Measurements from ENCODE around the gene MAML2.

Gene MAML2

DNA sequence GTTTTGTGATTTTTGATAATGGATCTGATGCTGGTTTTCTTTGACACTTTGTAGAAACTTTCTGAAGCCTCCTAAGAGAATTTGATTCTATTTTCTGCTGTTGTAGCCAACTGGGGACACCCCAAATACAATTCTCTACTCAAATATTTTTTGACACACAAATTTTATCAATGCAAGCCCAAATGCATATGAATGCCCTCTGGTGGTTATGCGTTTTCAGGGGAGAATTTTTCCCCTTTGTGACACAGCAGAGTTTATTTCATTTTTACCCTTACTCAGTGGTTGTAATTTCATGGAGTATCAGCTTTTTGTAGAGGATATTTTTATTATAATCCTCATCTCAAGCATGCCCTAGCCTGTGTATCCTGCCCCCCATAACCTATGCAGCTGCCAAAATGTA is 374.4 kb downstream of the MAML2 start:
- TF ChIP-seq, protein P1, sequence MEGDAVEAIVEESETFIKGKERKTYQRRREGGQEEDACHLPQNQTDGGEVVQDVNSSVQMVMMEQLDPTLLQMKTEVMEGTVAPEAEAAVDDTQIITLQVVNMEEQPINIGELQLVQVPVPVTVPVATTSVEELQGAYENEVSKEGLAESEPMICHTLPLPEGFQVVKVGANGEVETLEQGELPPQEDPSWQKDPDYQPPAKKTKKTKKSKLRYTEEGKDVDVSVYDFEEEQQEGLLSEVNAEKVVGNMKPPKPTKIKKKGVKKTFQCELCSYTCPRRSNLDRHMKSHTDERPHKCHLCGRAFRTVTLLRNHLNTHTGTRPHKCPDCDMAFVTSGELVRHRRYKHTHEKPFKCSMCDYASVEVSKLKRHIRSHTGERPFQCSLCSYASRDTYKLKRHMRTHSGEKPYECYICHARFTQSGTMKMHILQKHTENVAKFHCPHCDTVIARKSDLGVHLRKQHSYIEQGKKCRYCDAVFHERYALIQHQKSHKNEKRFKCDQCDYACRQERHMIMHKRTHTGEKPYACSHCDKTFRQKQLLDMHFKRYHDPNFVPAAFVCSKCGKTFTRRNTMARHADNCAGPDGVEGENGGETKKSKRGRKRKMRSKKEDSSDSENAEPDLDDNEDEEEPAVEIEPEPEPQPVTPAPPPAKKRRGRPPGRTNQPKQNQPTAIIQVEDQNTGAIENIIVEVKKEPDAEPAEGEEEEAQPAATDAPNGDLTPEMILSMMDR (conservative IDR thresholded peaks at IDR 0.05), result peak; percentile 43
- TF ChIP-seq ZFX (IDR thresholded peaks at IDR 0.05), result no peak
- H3K27ac ChIP-seq, result no peak overlapping the region

DNA sequence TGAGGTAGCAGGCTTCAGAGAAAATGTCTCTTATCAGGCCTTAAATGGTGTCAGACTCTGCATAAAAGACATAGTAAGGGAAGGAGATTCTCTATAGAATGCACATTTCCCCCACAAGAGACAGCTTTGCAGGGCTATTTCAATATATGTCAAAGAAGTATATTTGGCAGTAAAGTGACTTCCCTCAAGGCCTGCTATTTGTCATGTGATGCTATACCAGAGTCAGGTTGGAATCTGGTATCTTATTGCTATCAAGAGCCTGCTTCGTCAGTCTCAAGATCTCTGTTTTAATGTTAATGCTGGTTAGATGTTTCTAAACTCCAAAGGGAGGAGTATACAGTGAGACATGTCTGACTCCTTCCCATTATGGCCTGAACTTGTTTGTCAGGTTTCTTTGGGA is 378.7 kb downstream of the MAML2 start:
- TF ChIP-seq ZFX (IDR thresholded peaks at IDR 0.05), result no peak
- TF ChIP-seq, protein P1 (conservative IDR thresholded peaks at IDR 0.05), result no peak
- H3K27ac ChIP-seq, result no peak overlapping the region

- TF ChIP-seq, protein P1 (conservative IDR thresholded peaks at IDR 0.05), result no peak
- no peak for TF ChIP-seq ZFX (IDR thresholded peaks at IDR 0.05)
These were observed 381.2 kb downstream of the MAML2 start for GRCh38 chr11:95961758-95962157.

DNA sequence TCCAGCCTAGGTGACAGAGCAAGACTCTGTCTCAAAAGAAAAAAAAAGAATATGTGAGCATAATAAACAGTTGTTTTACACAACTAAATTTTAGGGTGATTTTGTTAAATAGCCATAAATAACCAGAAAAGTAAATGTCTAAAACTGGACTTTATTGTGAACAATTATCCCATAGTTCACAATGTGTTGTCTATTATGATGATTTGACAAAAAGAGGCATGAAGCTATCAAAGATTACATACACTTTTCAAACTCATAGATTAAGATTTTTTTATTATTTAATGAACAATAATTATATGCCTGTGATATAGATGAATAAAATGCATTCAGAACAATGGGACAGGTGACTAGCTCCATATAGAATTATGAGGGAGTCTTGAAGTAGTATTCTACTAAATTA is 392.1 kb downstream of the MAML2 start:
- no peak for TF ChIP-seq ZFX (IDR thresholded peaks at IDR 0.05)
- TF ChIP-seq, protein P1 (conservative IDR thresholded peaks at IDR 0.05), result no peak
- H3K27ac ChIP-seq, result no peak overlapping the region

More at GRCh38 chr11:95961758-95962157, 381.2 kb downstream of the MAML2 start:
- H3K27ac ChIP-seq, result no peak overlapping the region

DNA sequence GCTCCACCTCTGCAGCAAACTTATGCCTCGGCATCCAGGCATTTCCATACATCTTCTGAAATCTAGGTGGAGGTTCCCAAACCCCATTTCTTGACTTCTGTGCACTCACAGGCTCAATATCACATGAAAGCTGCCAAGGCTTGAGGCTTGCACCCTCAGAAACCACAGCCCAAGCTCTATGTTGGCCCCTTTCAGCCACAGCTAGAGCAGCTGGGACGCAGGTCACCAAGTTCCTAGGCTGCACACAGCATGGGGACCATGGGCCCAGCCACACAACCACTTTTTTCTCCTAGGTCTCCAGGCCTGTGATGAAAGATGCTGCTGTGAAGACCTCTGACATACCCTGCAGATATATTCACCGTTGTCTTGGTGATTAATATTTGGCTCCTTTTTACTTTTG is 394.4 kb downstream of the MAML2 start:
- TF ChIP-seq, protein P1 (conservative IDR thresholded peaks at IDR 0.05), result no peak
- no peak for TF ChIP-seq ZFX (IDR thresholded peaks at IDR 0.05)
- no peak overlapping the region for H3K27ac ChIP-seq

DNA sequence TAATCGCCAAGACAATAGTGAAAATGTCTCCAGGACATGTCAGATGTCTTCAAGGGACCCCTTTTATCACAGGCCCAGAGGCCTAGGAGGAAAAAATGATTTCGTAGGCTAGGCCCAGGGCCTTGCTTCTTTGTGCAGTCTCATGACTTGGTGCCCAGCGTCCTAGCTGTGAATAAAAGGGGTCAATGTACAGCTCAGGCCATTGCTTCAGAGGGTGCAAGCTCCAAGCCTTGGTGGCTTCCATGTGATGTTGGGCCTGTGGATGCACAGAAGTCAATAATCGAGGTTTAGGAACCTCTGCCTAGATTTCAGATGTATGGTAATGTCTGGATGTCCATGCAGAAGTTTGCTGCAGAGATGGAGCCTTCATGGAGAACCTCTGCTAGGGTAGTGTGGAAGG is 398.4 kb downstream of the MAML2 start:
- H3K27ac ChIP-seq, result no peak overlapping the region
- TF ChIP-seq, protein P1 (conservative IDR thresholded peaks at IDR 0.05), result no peak
- TF ChIP-seq ZFX (IDR thresholded peaks at IDR 0.05), result no peak

DNA sequence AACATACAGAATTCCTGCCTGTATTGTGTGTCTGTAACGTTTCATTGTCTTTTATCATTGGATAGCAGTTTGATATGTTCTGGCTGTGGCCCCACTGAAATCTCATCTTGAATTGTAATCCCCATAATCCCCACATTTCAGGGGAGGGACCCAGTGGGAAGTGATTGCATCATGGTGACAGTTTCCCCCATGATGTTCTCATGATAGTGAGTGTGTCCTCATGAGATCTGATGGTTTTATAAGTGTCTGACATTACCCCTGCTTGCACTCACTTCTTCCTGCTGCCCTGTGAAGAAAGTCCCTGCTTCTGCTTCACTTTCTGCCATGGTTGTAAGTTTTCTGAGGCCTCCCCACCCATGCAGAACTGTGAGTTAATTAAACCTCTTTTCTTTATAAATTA is 399.4 kb downstream of the MAML2 start:
- TF ChIP-seq, protein P1 (conservative IDR thresholded peaks at IDR 0.05), result no peak
- TF ChIP-seq ZFX (IDR thresholded peaks at IDR 0.05), result no peak
- H3K27ac ChIP-seq, result no peak overlapping the region

All from C4-2B (cell line).